ENCODE results near the gene CNTN1. TPM values are rescaled to one million over a fixed set of nuclear protein-coding genes. Genes with fewer than 3 reads are reported as not detected.

CNTN1 gene
- total and polyA plus RNA-seq, 10 donors, result 0.50 to 12.3 (median 5.8) TPM

- peaks cover 0 to under 1% (median 0%) of the 10 kb centered on the region in 6 donors for H3K4me1 ChIP-seq
- TF ChIP-seq POLR2A (IDR thresholded peaks at IDR 0.05) (no peak), POLR2AphosphoS5 (IDR thresholded peaks at IDR 0.05) (no peak)
- no peak for DNase-seq
- H3K4me3 ChIP-seq, result no peak overlapping the region
- H3K9me3 ChIP-seq, result no peaks in the 10 kb centered on the region
- intact Hi-C loops (cut with DNase I; ENCODE audit: low total_unique reads), result no loop called here
- H3K27ac ChIP-seq, result no peak overlapping the region
- H3K36me3 ChIP-seq, result no peaks in the 10 kb centered on the region
- H3K27me3 ChIP-seq (replicated peaks in 1 of 7), result no peaks in the 10 kb centered on the region
Measured at GRCh38 chr12:41019461-41019860, 327.2 kb downstream of the CNTN1 start.

GRCh38 chr12:41023836-41024235, 331.6 kb downstream of the CNTN1 start:
- DNase-seq, result no peak
- no peak overlapping the region for H3K27ac ChIP-seq
- no peaks in the 10 kb centered on the region for H3K9me3 ChIP-seq

GRCh38 chr12:41026151-41026550, 333.9 kb downstream of the CNTN1 start:
- intact Hi-C loops (cut with DNase I; ENCODE audit: low total_unique reads), result no loop called here
- Histone ChIP-seq H3K27me3 (replicated peaks in 1 of 7) (no peaks in the 10 kb centered on the region), H3K4me1 (no peaks in the 10 kb centered on the region), H3K9me3 (no peaks in the 10 kb centered on the region), H3K36me3 (no peaks in the 10 kb centered on the region), H3K27ac (no peak overlapping the region), H3K4me3 (no peak overlapping the region)
- TF ChIP-seq CTCF (IDR thresholded peaks at IDR 0.05 in 8 of 11, conservative IDR thresholded peaks at IDR 0.05 in 3 of 11) (no peak), POLR2AphosphoS5 (IDR thresholded peaks at IDR 0.05) (no peak), POLR2A (IDR thresholded peaks at IDR 0.05) (no peak)
- no peak for DNase-seq
- WGBS, 5 donors, result 83 to 95% (median 89%) methylated on average over 1 of the region's 1 CpG

More at GRCh38 chr12:41023836-41024235, 331.6 kb downstream of the CNTN1 start:
- Histone ChIP-seq H3K4me1 (no peaks in the 10 kb centered on the region), H3K4me3 (no peak overlapping the region), H3K27me3 (replicated peaks in 1 of 7) (no peaks in the 10 kb centered on the region), H3K36me3 (no peaks in the 10 kb centered on the region)
- 35 to 52% (median 45%) methylated on average over 1 of the region's 1 CpG for WGBS, 5 donors
- intact Hi-C loops (cut with DNase I; ENCODE audit: low total_unique reads), result no loop called here
- no peak for TF ChIP-seq CTCF (IDR thresholded peaks at IDR 0.05 in 8 of 11, conservative IDR thresholded peaks at IDR 0.05 in 3 of 11)
- TF ChIP-seq POLR2AphosphoS5 (IDR thresholded peaks at IDR 0.05), result no peak
- no peak for TF ChIP-seq POLR2A (IDR thresholded peaks at IDR 0.05)

- Histone ChIP-seq H3K4me1 (no peaks in the 10 kb centered on the region), H3K9me3 (no peaks in the 10 kb centered on the region), H3K27ac (no peak overlapping the region), H3K36me3 (no peaks in the 10 kb centered on the region), H3K4me3 (no peak overlapping the region), H3K27me3 (replicated peaks in 1 of 7) (no peaks in the 10 kb centered on the region)
- no peak for DNase-seq
- intact Hi-C loops (cut with DNase I; ENCODE audit: low total_unique reads), result no loop called here
- no peak for TF ChIP-seq POLR2A (IDR thresholded peaks at IDR 0.05)
- no peak for TF ChIP-seq CTCF (IDR thresholded peaks at IDR 0.05 in 8 of 11, conservative IDR thresholded peaks at IDR 0.05 in 3 of 11)
- TF ChIP-seq POLR2AphosphoS5 (IDR thresholded peaks at IDR 0.05), result no peak
Measured at GRCh38 chr12:41032386-41032785, 340.1 kb downstream of the CNTN1 start.

- H3K27ac ChIP-seq, result no peak overlapping the region
- TF ChIP-seq POLR2AphosphoS5 (IDR thresholded peaks at IDR 0.05) (no peak), POLR2A (IDR thresholded peaks at IDR 0.05) (no peak), CTCF (IDR thresholded peaks at IDR 0.05 in 8 of 11, conservative IDR thresholded peaks at IDR 0.05 in 3 of 11) (no peak)
- no peaks in the 10 kb centered on the region for H3K36me3 ChIP-seq
- no peaks in the 10 kb centered on the region for H3K27me3 ChIP-seq (replicated peaks in 1 of 7)
- no peak overlapping the region for H3K4me3 ChIP-seq
- 50 to 66% (median 56%) methylated on average over 1 of the region's 1 CpG for WGBS, 5 donors
- no peaks in the 10 kb centered on the region for H3K4me1 ChIP-seq
- no peaks in the 10 kb centered on the region for H3K9me3 ChIP-seq
- no peak for DNase-seq
- intact Hi-C loops (cut with DNase I; ENCODE audit: low total_unique reads), result no loop called here
Measured at GRCh38 chr12:41034686-41035085, 342.4 kb downstream of the CNTN1 start.
